ENCODE results near the gene NRXN3.

DNA sequence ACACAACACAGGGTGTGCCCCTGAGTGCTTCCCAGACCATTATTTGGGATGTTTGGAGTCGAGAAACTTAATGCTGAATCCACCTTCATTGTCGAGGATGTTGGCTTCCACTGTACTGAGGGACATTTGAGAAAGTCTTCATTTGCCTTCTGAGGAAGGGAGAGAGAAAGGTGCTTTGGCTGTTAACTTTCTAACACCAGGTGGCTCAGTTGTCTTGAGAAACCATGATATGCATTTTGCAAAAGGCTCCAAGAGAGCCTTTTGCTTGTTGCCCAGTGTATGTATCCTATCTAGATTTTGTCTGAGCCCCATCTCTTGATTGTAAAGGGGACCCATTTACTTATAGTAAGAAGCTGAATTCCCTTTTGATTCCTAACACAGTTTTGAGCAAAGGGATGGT is 28.6 kb upstream of the NRXN3 start:
- TF ChIP-seq POLR2A (IDR thresholded peaks at IDR 0.05) = no peak
- TF ChIP-seq, protein P1, sequence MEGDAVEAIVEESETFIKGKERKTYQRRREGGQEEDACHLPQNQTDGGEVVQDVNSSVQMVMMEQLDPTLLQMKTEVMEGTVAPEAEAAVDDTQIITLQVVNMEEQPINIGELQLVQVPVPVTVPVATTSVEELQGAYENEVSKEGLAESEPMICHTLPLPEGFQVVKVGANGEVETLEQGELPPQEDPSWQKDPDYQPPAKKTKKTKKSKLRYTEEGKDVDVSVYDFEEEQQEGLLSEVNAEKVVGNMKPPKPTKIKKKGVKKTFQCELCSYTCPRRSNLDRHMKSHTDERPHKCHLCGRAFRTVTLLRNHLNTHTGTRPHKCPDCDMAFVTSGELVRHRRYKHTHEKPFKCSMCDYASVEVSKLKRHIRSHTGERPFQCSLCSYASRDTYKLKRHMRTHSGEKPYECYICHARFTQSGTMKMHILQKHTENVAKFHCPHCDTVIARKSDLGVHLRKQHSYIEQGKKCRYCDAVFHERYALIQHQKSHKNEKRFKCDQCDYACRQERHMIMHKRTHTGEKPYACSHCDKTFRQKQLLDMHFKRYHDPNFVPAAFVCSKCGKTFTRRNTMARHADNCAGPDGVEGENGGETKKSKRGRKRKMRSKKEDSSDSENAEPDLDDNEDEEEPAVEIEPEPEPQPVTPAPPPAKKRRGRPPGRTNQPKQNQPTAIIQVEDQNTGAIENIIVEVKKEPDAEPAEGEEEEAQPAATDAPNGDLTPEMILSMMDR (IDR thresholded peaks at IDR 0.05) = no peak

Data from heart left ventricle (tissue), 13 donors.